HepG2 (cell line): ENCODE measurements around the gene ALOXE3. TPM values are rescaled to one million over a fixed set of nuclear protein-coding genes. Genes with fewer than 3 reads are reported as not detected.
A peak's percentile ranks its signal among the peaks of the same experiment; 100 is the strongest.

ENCODE experiments used
- ARNT2 ChIP-seq: sonication (generic); formaldehyde crosslinking; IDR thresholded peaks from 2 replicates; pipeline ENCODE4 v1.8.0; 2022; ENCODE audit warnings: mild to moderate bottlenecking, low read depth, missing genetic modification reagents, moderate library complexity
- DRAP1 ChIP-seq: IDR thresholded peaks from 2 replicates; pipeline ENCODE4 v1.6.1; 2016; ENCODE audit warnings: missing genetic modification reagents, missing compliant biosample characterization
- ERF ChIP-seq: IDR thresholded peaks from 2 replicates; pipeline ENCODE4 v1.6.1; 2018; ENCODE audit warnings: missing biosample characterization, missing genetic modification reagents
- ETV5 ChIP-seq: IDR thresholded peaks from 2 replicates; pipeline ENCODE4 v1.6.1; 2018; ENCODE audit warnings: missing biosample characterization, missing genetic modification reagents, inconsistent platforms, borderline replicate concordance
- FOXP1 ChIP-seq, 2 experiments: fragments of 450-650 bp in 1 of 2; IDR thresholded peaks; 2 replicates each; pipeline ENCODE4 v1.6.1; 2017 to 2018; ENCODE audit warnings: antibody characterized with exemption in 1 of 2
- HIVEP1 ChIP-seq: sonication (generic); formaldehyde crosslinking; IDR thresholded peaks from 2 replicates; pipeline ENCODE4 v1.4.0; 2020; ENCODE audit warnings: mild to moderate bottlenecking, missing genetic modification reagents
- HOXA3 ChIP-seq: sonication (generic); formaldehyde crosslinking; IDR thresholded peaks from 2 replicates; pipeline ENCODE4 v1.5.0; 2020; ENCODE audit warnings: missing genetic modification reagents
- HOXA7 ChIP-seq: sonication (generic); formaldehyde crosslinking; IDR thresholded peaks from 2 replicates; pipeline ENCODE4 v1.8.1; 2022; ENCODE audit warnings: mild to moderate bottlenecking, missing genetic modification reagents, moderate library complexity
- NFE2L1 ChIP-seq: sonication (generic); formaldehyde crosslinking; IDR thresholded peaks from 2 replicates; pipeline ENCODE4 v1.4.0; 2020; ENCODE audit warnings: missing genetic modification reagents, mild to moderate bottlenecking, borderline replicate concordance
- PHF20 ChIP-seq: sonication (generic); formaldehyde crosslinking; IDR thresholded peaks from 2 replicates; pipeline ENCODE4 v1.5.0; 2020; ENCODE audit warnings: mild to moderate bottlenecking, missing genetic modification reagents
- POLR2A ChIP-seq, 2 experiments: IDR thresholded peaks; 2 replicates each; pipeline ENCODE4 v1.6.1; 2011; ENCODE audit warnings: low read depth in 2 of 2, low read length in 2 of 2, mild to moderate bottlenecking in 1 of 2, moderate library complexity in 1 of 2; ENCODE audit not compliant: insufficient read depth in 1 of 2
- POLR2G ChIP-seq: fragments of 200-400 bp; formaldehyde crosslinking; IDR thresholded peaks from 2 replicates; pipeline ENCODE4 v1.6.1; 2018; ENCODE audit warnings: mild to moderate bottlenecking, low read depth, low read length, moderate library complexity
- SCMH1 ChIP-seq: sonication (generic); formaldehyde crosslinking; IDR thresholded peaks from 2 replicates; pipeline ENCODE4 v1.9.0; 2021; ENCODE audit warnings: missing genetic modification reagents, mild to moderate bottlenecking, borderline replicate concordance
- SP1 ChIP-seq, 2 experiments: fragments of 450-650 bp in 1 of 2; sonication (generic) in 1 of 2; formaldehyde crosslinking in 1 of 2; IDR thresholded peaks; 2 replicates each; pipeline versions ENCODE4 v1.4.0 to v1.6.1; 2016 to 2020; ENCODE audit warnings: missing genetic modification reagents in 1 of 2
- SRSF9 ChIP-seq: fragments of 200-400 bp; formaldehyde crosslinking; IDR thresholded peaks from 2 replicates; pipeline ENCODE4 v1.6.1; 2018; ENCODE audit warnings: borderline replicate concordance, mild to moderate bottlenecking, low read depth, low read length; ENCODE audit not compliant: insufficient read depth, poor library complexity, severe bottlenecking
- TEAD3 ChIP-seq: optimal IDR thresholded peaks from 2 replicates; pipeline ENCODE3; 2016; ENCODE audit warnings: borderline replicate concordance
- TMF1 ChIP-seq: sonication (generic); formaldehyde crosslinking; IDR thresholded peaks from 2 replicates; pipeline ENCODE4 v1.8.1; 2022; ENCODE audit warnings: low read depth, missing genetic modification reagents
- ZNF20 ChIP-seq: sonication (generic); formaldehyde crosslinking; IDR thresholded peaks from 2 replicates; pipeline ENCODE4 v1.4.0; 2020; ENCODE audit warnings: mild to moderate bottlenecking, moderate library complexity, missing genetic modification reagents
- ZNF576 ChIP-seq: sonication (generic); formaldehyde crosslinking; IDR thresholded peaks from 2 replicates; pipeline ENCODE4 v1.4.0; 2020; ENCODE audit warnings: mild to moderate bottlenecking, missing genetic modification reagents
- ZNF589 ChIP-seq: sonication (generic); formaldehyde crosslinking; conservative IDR thresholded peaks from 2 replicates; pipeline ENCODE4 v1.8.0; 2022; ENCODE audit warnings: mild to moderate bottlenecking, moderate library complexity, missing genetic modification reagents
- ZSCAN30 ChIP-seq: sonication (generic); formaldehyde crosslinking; IDR thresholded peaks from 2 replicates; pipeline ENCODE4 v1.5.0; 2020; ENCODE audit warnings: mild to moderate bottlenecking, missing genetic modification reagents
- polyA plus RNA-seq, 8 experiments: library from polyadenylated mRNA; depleted of rRNA in 3 of 8; stranded (reverse) in 7 of 8; unstranded in 1 of 8; fragments of >200 nt; fragmentation: Illumina TruSeq in 4 of 8; extraction: Trizol in 4 of 8; gene quantifications; 2 replicates each; pipeline versions ENCODE4 v1.2.1 to v1.2.3, GENCODE V29; 2011 to 2016; ENCODE audit warnings: low read depth in 4 of 8, missing spikeins in 1 of 8, mixed read lengths in 1 of 8; ENCODE audit not compliant: insufficient read depth in 1 of 8
- total RNA-seq, 5 experiments: library from RNA; depleted of rRNA; stranded (reverse); fragments of >200 nt; fragmentation: Illumina TruSeq; extraction: Trizol; gene quantifications; 2 replicates each; pipeline ENCODE4 v1.2.3, GENCODE V29; 2016; ENCODE audit warnings: low read depth in 1 of 5
- TF ChIP-seq, protein P1 (sequence below): sonication (generic); formaldehyde crosslinking; IDR thresholded peaks from 2 replicates; pipeline ENCODE4 v1.4.0; 2020; ENCODE audit warnings: missing genetic modification reagents
- TF ChIP-seq, protein P2 (sequence below): sonication (generic); formaldehyde crosslinking; IDR thresholded peaks from 2 replicates; pipeline ENCODE4 v1.4.0; 2020; ENCODE audit warnings: low read depth, missing genetic modification reagents

ALOXE3 gene
- total and polyA plus RNA-seq, 2 of the 13 experiments (the other 11 are each of a cell fraction or from before 2014, with no cell fraction given), result 0.07 TPM; not detected in 1

GRCh38 chr17:8079291-8080207 is 38.8 kb downstream of the ALOXE3 start (continued):
- TF ChIP-seq, protein P1, sequence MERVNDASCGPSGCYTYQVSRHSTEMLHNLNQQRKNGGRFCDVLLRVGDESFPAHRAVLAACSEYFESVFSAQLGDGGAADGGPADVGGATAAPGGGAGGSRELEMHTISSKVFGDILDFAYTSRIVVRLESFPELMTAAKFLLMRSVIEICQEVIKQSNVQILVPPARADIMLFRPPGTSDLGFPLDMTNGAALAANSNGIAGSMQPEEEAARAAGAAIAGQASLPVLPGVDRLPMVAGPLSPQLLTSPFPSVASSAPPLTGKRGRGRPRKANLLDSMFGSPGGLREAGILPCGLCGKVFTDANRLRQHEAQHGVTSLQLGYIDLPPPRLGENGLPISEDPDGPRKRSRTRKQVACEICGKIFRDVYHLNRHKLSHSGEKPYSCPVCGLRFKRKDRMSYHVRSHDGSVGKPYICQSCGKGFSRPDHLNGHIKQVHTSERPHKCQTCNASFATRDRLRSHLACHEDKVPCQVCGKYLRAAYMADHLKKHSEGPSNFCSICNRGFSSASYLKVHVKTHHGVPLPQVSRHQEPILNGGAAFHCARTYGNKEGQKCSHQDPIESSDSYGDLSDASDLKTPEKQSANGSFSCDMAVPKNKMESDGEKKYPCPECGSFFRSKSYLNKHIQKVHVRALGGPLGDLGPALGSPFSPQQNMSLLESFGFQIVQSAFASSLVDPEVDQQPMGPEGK (CRISPR knock-in tag), result peak; percentile 66
- TF ChIP-seq SRSF9 (no peak), NFE2L1 (CRISPR knock-in tag) (no peak), HOXA3 (CRISPR knock-in tag) (peak; percentile 71), ZNF20 (CRISPR knock-in tag) (peak; percentile 91; the same call in 1 of the 2 replicates), ERF (CRISPR knock-in tag) (peak; percentile 3; the same call in 1 of the 2 replicates), DRAP1 (CRISPR knock-in tag) (0 out of 2 replicates have a peak, but pooled peaks have one; percentile 24), FOXP1 (IDR thresholded peaks at IDR 0.05) (no peak), FOXP1 (CRISPR knock-in tag; IDR thresholded peaks at IDR 0.05) (no peak), ARNT2 (0 out of 2 replicates have a peak, but pooled peaks have one; percentile 34), SP1 (IDR thresholded peaks at IDR 0.05) (no peak), SP1 (CRISPR knock-in tag; IDR thresholded peaks at IDR 0.05) (0 out of 2 replicates have a peak, but pooled peaks have one; percentile 8), ZNF576 (CRISPR knock-in tag) (peak; percentile 38; the same call in 1 of the 2 replicates), POLR2A (IDR thresholded peaks at IDR 0.05; ENCODE audit: insufficient read depth in 1 of 2, low read depth in 2 of 2, low read length in 2 of 2) (no peak), HOXA7 (CRISPR knock-in tag) (no peak), ETV5 (CRISPR knock-in tag) (peak; percentile 94), PHF20 (no peak), POLR2G (peak; percentile 44; the same call in 1 of the 2 replicates), TEAD3 (CRISPR knock-in tag) (peak; percentile 7), HIVEP1 (CRISPR knock-in tag) (no peak), ZNF589 (CRISPR knock-in tag) (peak; percentile 57; the same call in 1 of the 2 replicates), SCMH1 (no peak), TMF1 (CRISPR knock-in tag) (0 out of 2 replicates have a peak, but pooled peaks have one; percentile 19), ZSCAN30 (no peak)
- TF ChIP-seq, protein P2, sequence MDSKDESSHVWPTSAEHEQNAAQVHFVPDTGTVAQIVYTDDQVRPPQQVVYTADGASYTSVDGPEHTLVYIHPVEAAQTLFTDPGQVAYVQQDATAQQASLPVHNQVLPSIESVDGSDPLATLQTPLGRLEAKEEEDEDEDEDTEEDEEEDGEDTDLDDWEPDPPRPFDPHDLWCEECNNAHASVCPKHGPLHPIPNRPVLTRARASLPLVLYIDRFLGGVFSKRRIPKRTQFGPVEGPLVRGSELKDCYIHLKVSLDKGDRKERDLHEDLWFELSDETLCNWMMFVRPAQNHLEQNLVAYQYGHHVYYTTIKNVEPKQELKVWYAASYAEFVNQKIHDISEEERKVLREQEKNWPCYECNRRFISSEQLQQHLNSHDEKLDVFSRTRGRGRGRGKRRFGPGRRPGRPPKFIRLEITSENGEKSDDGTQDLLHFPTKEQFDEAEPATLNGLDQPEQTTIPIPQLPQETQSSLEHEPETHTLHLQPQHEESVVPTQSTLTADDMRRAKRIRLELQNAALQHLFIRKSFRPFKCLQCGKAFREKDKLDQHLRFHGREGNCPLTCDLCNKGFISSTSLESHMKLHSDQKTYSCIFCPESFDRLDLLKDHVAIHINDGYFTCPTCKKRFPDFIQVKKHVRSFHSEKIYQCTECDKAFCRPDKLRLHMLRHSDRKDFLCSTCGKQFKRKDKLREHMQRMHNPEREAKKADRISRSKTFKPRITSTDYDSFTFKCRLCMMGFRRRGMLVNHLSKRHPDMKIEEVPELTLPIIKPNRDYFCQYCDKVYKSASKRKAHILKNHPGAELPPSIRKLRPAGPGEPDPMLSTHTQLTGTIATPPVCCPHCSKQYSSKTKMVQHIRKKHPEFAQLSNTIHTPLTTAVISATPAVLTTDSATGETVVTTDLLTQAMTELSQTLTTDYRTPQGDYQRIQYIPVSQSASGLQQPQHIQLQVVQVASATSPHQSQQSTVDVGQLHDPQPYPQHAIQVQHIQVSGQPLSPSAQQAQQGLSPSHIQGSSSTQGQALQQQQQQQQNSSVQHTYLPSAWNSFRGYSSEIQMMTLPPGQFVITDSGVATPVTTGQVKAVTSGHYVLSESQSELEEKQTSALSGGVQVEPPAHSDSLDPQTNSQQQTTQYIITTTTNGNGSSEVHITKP, result no peak
